Limb (tissue), 2 donors: ENCODE data around the gene STK17A.

Experiments used
- DNase-seq, 2 donors: peaks; one replicate each; pipeline ENCODE4 v3.0.0-alpha.2; 2016; ENCODE audit errors: extremely low spot score in 2 of 2

The STK17A gene

GRCh38 chr7:43582503-43583423, at the start of gene STK17A:
Gene STK17A, plus strand, starts transcription at chr7:43583108. Its CDS starts 136 bp downstream, at chr7:43583244.
- DNase-seq, result peak; percentile 93 to 95

DNA sequence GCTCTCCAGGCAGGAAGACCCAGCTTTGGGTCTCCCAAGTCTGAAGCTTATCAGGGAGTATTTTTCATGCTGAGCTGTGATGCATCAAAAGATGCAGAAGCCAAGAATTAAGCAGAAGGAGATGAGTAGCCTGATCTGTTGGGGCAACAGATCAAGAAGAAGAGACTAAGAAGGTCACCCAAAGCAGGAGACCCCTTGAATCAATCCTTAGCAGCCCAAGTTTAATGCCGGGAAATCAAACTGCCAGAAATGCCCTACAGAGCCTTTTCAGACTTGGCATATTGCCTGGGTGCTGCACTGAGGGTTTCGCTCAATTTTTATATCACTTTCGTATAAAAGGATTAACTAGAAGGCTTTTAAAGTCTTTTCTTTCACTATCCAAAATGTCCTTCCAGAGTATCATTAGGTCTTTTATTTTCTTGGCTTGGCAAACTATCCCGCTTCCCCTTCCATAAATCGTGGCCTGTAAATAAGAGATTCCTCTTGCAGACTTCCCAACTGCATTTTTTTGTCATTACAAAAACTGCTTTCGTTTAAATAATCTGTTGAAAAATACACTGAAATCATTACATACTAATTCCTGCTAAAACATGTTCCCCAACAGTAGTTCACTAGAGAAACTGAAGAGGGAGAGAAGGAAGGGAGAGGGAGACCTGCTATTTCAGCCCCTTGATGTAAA, 49.0 kb upstream of the STK17A start:
- peak in 1 of 2 donors; percentile 25 for DNase-seq

DNA sequence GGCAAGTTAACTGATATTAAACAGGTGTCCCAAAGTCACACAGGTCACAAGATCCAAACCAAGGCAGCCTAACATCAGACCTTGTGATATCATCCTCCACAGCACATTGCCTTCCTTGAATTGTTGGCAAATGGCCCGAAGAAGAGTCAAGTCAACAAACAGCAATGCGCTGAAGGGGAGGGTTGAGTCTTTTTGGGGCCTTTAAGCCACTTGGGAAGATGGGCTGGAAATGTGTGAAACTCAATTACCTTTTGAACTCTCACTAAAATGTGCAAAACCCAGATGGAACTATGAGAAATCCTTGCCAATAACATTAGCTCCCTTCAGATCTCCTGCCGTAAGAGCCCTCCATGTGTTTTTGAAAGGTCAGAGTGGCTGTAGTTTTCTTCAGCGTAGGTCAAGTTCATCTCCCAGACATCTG, 47.9 kb upstream of the STK17A start:
- DNase-seq, result no peak

- no peak for DNase-seq
Observed at GRCh38 chr7:43535810-43536585, 46.9 kb upstream of the STK17A start.

DNA sequence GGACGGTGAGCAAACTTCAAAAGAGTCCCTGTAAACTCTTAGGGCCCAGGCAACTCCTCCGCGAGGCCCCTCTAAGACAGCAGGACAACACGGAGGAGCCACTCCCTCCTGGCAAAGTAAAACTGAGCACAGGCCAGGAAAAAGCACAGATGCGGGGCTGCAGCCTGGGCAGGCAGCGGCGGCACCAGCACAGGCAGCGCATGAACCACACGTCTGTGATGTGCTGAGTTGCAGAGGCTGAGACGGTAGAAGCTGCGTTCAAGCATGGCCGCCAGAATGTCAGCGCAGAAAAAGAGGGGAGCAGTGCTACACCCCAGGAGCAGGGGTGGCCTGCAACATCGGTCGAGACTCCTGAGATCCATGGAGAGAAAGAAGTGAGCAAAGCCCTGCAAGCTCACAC, 46.1 kb upstream of the STK17A start:
- DNase-seq, result no peak

DNA sequence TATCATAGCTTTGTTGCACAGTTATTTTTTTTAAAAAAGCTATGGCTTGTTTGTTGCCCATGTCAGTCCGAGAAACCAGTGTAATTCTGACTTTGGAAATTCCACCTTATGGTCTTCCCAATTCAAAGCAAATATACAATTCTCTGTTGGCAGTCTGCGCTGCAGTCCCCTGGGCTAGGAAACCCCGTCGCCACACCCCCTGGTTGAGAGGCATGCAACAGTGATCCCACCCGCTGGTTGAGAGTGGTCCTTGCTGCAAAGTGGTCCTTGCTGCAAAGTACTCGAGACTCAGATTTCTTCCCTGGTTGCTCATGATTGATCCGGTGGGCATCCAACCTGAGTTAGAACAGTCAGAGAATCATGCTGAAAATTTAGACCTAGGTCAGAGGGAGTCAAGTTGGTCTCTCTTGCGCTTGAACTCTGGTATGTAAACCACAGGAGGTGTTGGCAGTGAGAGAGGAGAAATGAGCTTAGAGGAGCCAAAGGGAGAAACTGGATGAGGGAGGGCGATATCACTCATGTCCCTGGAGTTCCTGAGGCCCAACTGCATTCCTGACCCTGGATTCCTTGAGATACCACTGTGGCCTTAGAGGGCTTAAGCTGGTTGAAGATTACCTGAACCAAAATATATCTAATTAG, 45.0 kb upstream of the STK17A start:
- DNase-seq, result no peak

DNA sequence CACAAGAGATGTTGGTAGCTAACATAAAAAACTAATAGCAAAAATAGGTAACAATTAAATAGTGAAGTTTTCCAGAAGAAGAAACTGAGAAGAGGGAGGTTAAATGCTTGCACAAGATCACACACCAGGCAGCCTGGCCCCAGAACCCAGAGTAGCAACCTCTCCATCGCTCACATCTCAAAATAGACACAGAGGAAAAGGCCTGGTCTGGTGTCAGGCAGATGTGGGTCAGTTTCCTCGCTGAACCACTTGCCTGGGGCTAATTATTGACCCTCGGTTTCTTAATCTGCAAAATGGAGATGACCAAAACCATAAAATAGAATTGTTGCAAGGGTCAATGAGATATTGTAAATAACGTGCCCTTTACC, 44.5 kb upstream of the STK17A start:
- DNase-seq, result no peak

DNA sequence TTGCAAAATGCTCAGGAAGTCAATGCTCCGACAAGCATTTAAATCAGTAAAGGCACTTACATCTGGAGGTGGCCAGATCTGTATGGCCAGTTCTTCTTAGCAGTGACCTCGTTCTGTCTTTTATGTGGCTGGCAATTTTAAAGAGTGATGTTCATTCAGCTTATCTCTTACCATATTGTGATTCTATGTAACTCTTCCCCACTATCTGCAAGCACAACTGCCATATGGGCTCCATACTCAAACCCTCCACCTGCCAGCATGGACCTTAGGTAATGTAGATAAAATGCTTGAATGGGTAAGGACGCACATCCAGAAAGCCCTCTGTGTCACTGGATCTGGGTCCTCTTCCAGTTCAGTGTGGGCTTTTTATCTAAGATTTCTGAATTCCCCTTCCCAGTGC, 42.4 kb upstream of the STK17A start:
- no peak for DNase-seq

DNA sequence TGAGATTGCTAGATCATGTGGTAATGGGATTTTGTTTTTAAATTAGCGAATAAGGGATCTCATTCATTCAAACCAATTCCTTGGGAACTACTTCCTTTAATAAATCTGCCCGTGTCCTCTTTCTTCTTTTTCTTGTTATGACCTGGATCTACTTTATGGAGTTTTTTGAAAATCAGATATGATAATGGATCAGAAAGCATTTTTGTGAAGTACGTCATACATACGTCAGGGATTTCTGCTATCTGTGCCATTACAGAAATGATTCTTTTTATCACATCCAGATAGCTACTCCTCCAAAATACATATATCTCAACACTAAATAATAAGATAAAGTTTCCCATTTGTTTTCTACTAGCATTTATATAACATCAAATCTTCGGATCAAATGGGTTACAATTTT, 40.2 kb upstream of the STK17A start:
- no peak for DNase-seq

GRCh38 chr7:43546231-43546630, 36.7 kb upstream of the STK17A start:
- no peak for DNase-seq

- DNase-seq, result no peak
Observed at GRCh38 chr7:43550427-43550826, 32.5 kb upstream of the STK17A start.

- DNase-seq, result no peak
Observed at GRCh38 chr7:43552122-43552521, 30.8 kb upstream of the STK17A start.

GRCh38 chr7:43553999-43554398, 28.9 kb upstream of the STK17A start:
- no peak for DNase-seq

- DNase-seq, result no peak
Observed at GRCh38 chr7:43554423-43554822, 28.5 kb upstream of the STK17A start.

- DNase-seq, result no peak
Observed at GRCh38 chr7:43557831-43558495, 24.9 kb upstream of the STK17A start.

- no peak for DNase-seq
Observed at GRCh38 chr7:43559171-43559945, 23.6 kb upstream of the STK17A start.

- no peak for DNase-seq
Observed at GRCh38 chr7:43559946-43560335, 23.0 kb upstream of the STK17A start.

- DNase-seq, result no peak
Observed at GRCh38 chr7:43560742-43561330, 22.1 kb upstream of the STK17A start.

DNA sequence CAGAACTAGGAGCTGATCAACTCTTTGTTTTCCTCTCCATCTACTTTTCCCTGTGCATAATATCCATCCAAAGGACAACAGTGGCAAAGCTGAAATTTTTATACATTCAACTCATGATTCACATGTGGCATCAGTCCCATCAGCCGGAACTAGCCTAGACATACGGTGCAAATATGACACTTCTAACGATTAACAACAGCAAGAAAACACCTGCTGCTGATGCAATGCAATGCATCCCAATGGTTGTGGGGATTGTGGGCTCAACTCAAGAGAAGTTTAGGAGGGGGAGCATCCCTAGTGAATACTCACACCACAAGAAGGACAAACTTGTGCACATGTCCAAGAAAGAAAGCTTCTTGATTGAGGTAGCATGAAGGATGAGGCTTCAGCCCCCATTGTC, 20.5 kb upstream of the STK17A start:
- DNase-seq, result no peak

GRCh38 chr7:43565786-43566185, 17.1 kb upstream of the STK17A start:
- peak in 1 of 2 donors; percentile 37 for DNase-seq
